ENCODE results near the gene KIFAP3.
"Not testable (repeated sequence)": the region's sequence is repeated elsewhere in the genome, so short reads cannot be mapped to it uniquely, and the experiment has no call there.

The KIFAP3 gene

DNA sequence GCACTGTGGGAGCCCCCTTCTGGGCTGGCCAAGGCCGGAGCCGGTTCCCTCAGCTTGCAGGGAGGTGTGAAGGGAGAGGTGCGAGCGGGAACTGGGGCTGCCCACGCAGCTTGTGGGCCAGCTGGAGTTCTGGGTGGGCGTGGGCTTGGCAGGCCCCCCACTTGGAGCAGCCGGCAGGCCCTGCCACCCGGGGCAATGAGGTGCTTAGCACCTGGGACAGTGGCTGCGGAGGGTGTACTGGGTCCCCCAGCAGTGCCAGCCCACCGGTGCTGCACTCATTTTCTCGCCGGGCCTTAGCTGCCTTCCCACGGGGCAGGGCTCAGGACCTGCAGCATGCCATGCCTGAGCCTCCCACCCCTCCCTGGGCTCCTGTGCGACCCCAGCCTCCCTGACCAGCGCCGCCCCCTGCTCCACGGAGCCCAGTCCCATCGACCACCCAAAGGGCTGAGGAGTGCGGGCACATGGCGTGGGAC, 192.4 kb downstream of the KIFAP3 start:
- no peak for DNase-seq

DNA sequence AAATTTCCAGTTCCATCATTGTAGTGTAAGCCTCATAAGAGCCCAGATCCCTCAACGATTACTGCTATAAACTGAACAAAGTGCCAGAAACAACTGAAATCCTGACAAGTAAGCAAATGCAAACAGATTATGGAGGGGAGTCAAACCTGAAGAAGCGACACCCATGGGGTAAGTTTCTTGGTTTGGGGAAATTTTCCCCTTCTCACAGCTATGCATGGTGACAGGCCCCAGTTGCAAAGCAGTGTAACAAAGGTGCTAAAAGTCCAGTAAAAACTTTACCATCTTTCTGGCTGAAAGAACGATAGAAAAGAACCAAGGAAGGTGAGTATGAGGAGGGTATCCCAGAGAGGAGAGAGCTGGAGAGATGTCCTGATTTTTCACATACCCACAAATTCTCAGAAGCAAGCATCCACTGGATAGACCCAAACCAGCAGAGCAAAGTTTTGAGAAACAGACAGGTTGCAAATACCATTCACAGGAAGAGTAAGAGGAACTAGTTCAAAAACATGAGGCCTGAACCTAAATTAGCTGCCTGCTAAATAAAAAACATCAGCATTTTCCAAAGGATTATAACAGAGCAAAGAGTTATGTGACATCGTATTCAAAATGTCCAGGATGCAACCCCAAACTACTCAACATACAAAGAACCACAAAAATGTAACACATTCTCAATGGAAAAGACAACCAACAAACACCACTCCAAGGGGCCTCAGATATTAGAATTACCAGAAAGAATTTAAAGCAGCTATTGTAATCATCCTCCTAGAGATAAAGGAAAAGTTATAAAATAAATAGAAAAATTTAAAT, 195.3 kb downstream of the KIFAP3 start:
- DNase-seq, result no peak

DNA sequence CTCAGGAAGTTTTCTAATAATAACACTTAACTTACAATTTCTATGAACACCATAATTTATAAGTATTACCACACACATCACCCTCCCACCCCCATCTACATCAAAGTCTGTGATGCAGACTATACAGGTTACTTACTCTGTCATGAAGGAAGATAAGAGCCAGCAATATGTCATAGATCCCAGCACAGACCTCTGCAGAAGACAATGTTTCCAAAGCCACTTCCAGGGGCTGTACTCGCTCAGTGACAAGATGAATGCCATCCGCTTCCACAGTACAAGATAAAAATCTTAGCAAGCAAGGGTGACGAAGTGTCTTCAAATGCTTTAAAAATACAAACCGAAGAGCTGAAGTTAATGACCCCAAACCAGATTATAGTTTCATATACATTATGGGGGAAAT, 196.0 kb downstream of the KIFAP3 start:
- no peak for DNase-seq

DNA sequence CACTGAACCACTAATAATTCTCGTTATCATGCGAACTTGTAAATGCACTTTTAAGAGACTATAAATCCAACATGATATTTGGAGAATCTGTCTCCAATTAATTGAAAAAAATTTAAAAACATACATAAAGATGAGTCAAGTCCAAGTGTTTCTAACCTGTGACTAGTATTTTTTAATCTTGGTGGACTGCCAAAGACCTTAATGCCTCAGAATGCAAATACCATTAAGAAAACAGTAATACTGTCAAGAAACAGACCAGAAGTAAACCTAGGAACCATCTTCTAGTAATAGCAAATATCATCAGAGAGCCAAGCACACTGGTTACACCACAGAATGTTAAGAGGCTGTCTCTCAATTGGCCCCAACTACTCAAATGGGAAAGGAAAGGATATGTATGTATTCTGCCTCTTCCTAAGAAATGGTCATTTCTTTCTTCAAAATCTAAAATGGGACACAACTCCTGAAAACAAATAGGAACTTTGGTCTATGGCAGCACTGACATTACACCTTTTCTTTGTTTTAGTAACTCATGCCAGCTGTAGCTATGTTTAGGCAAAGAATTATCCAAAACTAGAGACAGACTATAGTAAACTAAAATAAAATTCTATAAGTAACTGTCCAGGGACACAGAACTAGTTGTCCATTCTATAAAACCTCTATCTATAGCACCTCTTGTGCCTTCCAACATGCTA, 196.5 kb downstream of the KIFAP3 start:
- no peak for DNase-seq

DNA sequence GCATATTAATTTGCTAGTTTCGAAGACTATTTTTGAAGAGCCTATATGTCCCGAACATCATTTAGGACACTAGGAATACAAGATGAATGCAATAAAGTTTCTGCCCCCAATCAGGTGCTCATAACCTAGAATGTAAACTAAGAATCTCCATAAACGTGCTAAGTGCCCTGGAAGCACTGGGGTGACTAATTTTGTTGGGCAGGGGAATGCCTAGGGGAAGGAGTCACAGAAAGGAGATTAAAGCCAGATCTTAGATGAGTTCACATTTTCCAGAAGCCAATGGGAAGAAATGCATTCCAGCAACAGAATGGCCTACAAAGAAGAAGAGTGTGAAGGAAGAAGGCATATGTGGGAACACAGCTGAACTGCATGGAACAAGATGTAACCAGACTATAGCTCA, 200.3 kb downstream of the KIFAP3 start:
- no peak for DNase-seq

DNA sequence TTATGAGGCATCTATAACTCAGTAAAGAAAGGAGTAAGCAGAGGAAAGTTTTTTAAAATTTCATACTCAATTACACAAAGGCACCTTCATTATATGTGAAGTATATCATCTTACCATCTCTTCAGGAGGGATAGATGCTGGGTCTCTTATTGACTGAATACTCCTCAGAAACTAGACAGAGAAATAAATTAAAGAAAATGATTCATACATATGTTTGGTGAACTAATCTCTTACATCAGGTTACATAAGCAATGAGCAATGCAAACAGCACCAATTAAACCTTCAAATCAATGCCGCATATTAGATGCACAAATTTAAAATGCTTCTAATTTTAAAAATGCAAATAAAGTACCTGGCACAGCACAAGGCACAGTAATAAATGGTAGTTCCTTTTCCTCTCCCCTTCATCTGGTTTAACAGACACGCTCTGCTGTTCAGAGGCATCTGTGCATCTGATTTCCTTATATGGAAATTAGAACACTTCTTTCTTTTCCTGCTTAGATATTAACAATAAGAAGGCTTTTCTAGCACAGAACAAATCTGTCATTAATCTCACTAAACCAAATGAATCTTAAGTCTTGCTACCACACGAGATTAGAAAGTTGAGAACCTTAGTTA, 200.8 kb downstream of the KIFAP3 start:
- no peak for DNase-seq

DNA sequence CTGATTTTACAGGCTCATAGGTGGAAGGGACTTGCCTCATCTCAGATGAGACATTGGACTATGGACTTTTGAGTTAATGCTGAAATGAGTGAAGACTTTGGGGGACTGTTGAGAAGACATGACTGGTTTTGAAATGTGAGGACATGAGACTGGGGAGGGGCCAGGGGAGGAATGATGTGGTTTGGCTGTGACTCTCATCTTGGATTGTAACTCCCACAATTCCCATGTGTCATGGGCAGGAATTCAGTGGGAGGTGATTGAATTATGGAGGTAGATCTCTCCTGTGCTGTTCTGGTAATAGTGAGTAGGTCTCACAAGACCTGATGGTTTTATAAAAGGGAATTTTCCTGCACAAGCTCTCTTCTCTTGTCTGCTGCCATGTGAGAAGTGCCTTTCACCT, 201.6 kb downstream of the KIFAP3 start:
- no peak for DNase-seq

DNA sequence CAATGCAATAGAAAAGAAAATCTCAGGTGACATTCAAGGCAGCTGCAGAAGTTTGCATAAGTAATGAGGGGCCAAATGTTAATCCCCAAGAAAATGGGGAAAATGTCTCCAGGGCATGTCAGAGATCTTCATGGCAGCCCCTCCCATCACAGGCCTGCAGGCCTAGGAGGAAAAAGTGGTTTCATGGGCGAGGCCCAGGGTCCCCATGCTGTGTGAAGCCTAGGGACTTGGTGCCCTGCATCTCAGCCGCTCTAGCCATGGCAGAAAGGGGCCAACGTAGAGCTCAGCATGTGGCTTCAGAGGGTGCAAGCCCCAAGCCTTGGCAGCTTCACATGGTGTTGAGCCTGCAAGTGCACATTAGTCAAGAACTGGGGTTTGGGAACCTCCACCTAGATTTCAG, 202.5 kb downstream of the KIFAP3 start:
- DNase-seq, result not testable (repeated sequence)

All from stimulated activated CD4-positive, alpha-beta T cell treated with anti-CD3 and anti-CD28 coated beads, Interleukin-12 subunit alpha, Interleukin-12 subunit beta, amount 100 ng/mL, for 4 hours (primary cell).